Measurements from ENCODE around the gene GNAQ.

- TF ChIP-seq EZH2 (IDR thresholded peaks at IDR 0.05; ENCODE audit: borderline replicate concordance, insufficient read depth, low read depth, low read length, poor library complexity, severe bottlenecking) (no peak), CTCF (IDR thresholded peaks at IDR 0.05) (no peak)
Measured at GRCh38 chr9:77803423-77803822, 228.2 kb downstream of the GNAQ start.

Measured in B cell (primary cell).